ENCODE measurements around the gene TSKU.

GRCh38 chr11:76782531-76783293 lies 444 bp upstream of the TSKU start:
- TF ChIP-seq CTCF (IDR thresholded peaks at IDR 0.05) (no peak), POLR2A (IDR thresholded peaks at IDR 0.05) (peak in 1 of 2 donors; percentile 40), POLR2AphosphoS5 (IDR thresholded peaks at IDR 0.05; ENCODE audit: insufficient read depth in 1 of 2, low read depth in 1 of 2) (peak in 1 of 2 donors; percentile 81)
